IPS DF 6.9 (cell line): ENCODE measurements around the gene TFB2M.
A peak's percentile ranks its signal among the peaks of the same experiment; 100 is the strongest.

Experiments used
- DNase-seq: peaks from one replicate; pipeline ENCODE4 v3.0.0-alpha.2; 2013; ENCODE audit warnings: low read depth, low spot score
- H3K27ac ChIP-seq: one replicate; pipeline ENCODE4 v1.5.1; 2013; ENCODE audit warnings: low read length, control low read depth
- H3K27me3 ChIP-seq: 2 replicates; pipeline ENCODE4 v1.6.1; 2013; ENCODE audit warnings: mild to moderate bottlenecking, low read length; ENCODE audit not compliant: control insufficient read depth, insufficient read depth
- H3K36me3 ChIP-seq: 2 replicates; pipeline ENCODE4 v1.6.1; 2013; ENCODE audit warnings: low read length; ENCODE audit not compliant: control insufficient read depth, insufficient read depth
- H3K4me1 ChIP-seq: 2 replicates; pipeline ENCODE4 v1.6.1; 2013; ENCODE audit warnings: low read length; ENCODE audit not compliant: control insufficient read depth, insufficient read depth
- H3K4me3 ChIP-seq: 2 replicates; pipeline ENCODE4 v1.5.1; 2013; ENCODE audit warnings: mild to moderate bottlenecking, low read length
- H3K9me3 ChIP-seq: 2 replicates; pipeline ENCODE4 v1.6.1; 2013; ENCODE audit warnings: low read length, inconsistent platforms; ENCODE audit not compliant: control insufficient read depth, insufficient read depth
- WGBS: extraction: QIAGEN DNeasy Blood & Tissue Kit; methylation state at CpG from one replicate; pipeline ENCODE4 v1.1.7; 2013; ENCODE audit warnings: mixed read lengths, missing lambda C conversion rate; ENCODE audit not compliant: insufficient read length, insufficient coverage; 5-methylcytosine and 5-hydroxymethylcytosine counted together

TFB2M gene

GRCh38 chr1:246515390-246516005 lies 50.6 kb downstream of the TFB2M start:
- H3K27me3 ChIP-seq, result no peaks in the 10 kb centered on the region
- peaks cover 2% of the 10 kb centered on the region for H3K9me3 ChIP-seq
- WGBS, result no CpG with 5 or more reads among the region's 3 CpGs
- H3K27ac ChIP-seq, result no peak overlapping the region
- H3K4me3 ChIP-seq, result no peak overlapping the region
- no peak for DNase-seq
- H3K4me1 ChIP-seq, result no peaks in the 10 kb centered on the region
- H3K36me3 ChIP-seq, result no peaks in the 10 kb centered on the region

GRCh38 chr1:246513619-246514343 lies 52.3 kb downstream of the TFB2M start:
- Histone ChIP-seq H3K36me3 (no peaks in the 10 kb centered on the region), H3K4me1 (no peaks in the 10 kb centered on the region), H3K27ac (no peak overlapping the region), H3K4me3 (no peak overlapping the region), H3K9me3 (peaks cover 2% of the 10 kb centered on the region; the same call in 1 of the 2 replicates), H3K27me3 (no peaks in the 10 kb centered on the region)
- no peak for DNase-seq
- WGBS, result no CpG with 5 or more reads among the region's 7 CpGs

GRCh38 chr1:246513041-246513440 lies 53.0 kb downstream of the TFB2M start:
- WGBS, result no CpG with 5 or more reads among the region's 5 CpGs
- DNase-seq, result no peak
- Histone ChIP-seq H3K27me3 (no peaks in the 10 kb centered on the region), H3K27ac (no peak overlapping the region), H3K4me1 (no peaks in the 10 kb centered on the region), H3K4me3 (no peak overlapping the region), H3K9me3 (peaks cover 2% of the 10 kb centered on the region; the same call in 1 of the 2 replicates), H3K36me3 (no peaks in the 10 kb centered on the region)

- Histone ChIP-seq H3K27ac (no peak overlapping the region), H3K4me3 (no peak overlapping the region; the same call in 1 of the 2 replicates), H3K4me1 (no peaks in the 10 kb centered on the region), H3K27me3 (no peaks in the 10 kb centered on the region), H3K9me3 (peaks cover 2% of the 10 kb centered on the region; the same call in 1 of the 2 replicates), H3K36me3 (no peaks in the 10 kb centered on the region)
- no peak for DNase-seq
- no CpG with 5 or more reads among the region's 10 CpGs for WGBS
Observed at GRCh38 chr1:246512635-246513034, 53.4 kb downstream of the TFB2M start.

- DNase-seq, result no peak
- H3K36me3 ChIP-seq, result no peaks in the 10 kb centered on the region
- H3K9me3 ChIP-seq, result peaks cover 2% of the 10 kb centered on the region; the same call in 1 of the 2 replicates
- H3K27ac ChIP-seq, result no peak overlapping the region
- H3K4me3 ChIP-seq, result no peak overlapping the region
- H3K27me3 ChIP-seq, result no peaks in the 10 kb centered on the region
- WGBS, result no CpG with 5 or more reads among the region's 7 CpGs
- no peaks in the 10 kb centered on the region for H3K4me1 ChIP-seq
Observed at GRCh38 chr1:246512230-246512629, 53.8 kb downstream of the TFB2M start.

- H3K36me3 ChIP-seq, result no peaks in the 10 kb centered on the region
- H3K27ac ChIP-seq, result no peak overlapping the region
- H3K4me1 ChIP-seq, result no peaks in the 10 kb centered on the region
- no peaks in the 10 kb centered on the region for H3K27me3 ChIP-seq
- no peak overlapping the region for H3K4me3 ChIP-seq
- WGBS, result no CpG with 5 or more reads among the region's 7 CpGs
- H3K9me3 ChIP-seq, result peaks cover 2% of the 10 kb centered on the region; the same call in 1 of the 2 replicates
- DNase-seq, result no peak
Observed at GRCh38 chr1:246511203-246511602, 54.9 kb downstream of the TFB2M start.

GRCh38 chr1:246510147-246511030 lies 55.7 kb downstream of the TFB2M start:
- no CpG with 5 or more reads among the region's 13 CpGs for WGBS
- no peaks in the 10 kb centered on the region for H3K27me3 ChIP-seq
- H3K9me3 ChIP-seq, result peaks cover 2% of the 10 kb centered on the region; the same call in 1 of the 2 replicates
- H3K36me3 ChIP-seq, result no peaks in the 10 kb centered on the region
- no peak overlapping the region for H3K27ac ChIP-seq
- no peaks in the 10 kb centered on the region for H3K4me1 ChIP-seq
- no peak overlapping the region for H3K4me3 ChIP-seq
- DNase-seq, result no peak

- H3K36me3 ChIP-seq, result no peaks in the 10 kb centered on the region
- DNase-seq, result no peak
- H3K27ac ChIP-seq, result no peak overlapping the region
- no CpG with 5 or more reads among the region's 26 CpGs for WGBS
- no peak overlapping the region for H3K4me3 ChIP-seq
- H3K4me1 ChIP-seq, result no peaks in the 10 kb centered on the region
- no peaks in the 10 kb centered on the region for H3K9me3 ChIP-seq
- no peaks in the 10 kb centered on the region for H3K27me3 ChIP-seq
Observed at GRCh38 chr1:246508897-246509688, 57.0 kb downstream of the TFB2M start.

GRCh38 chr1:246506674-246507481 lies 59.2 kb downstream of the TFB2M start, which contains the start of gene SMYD3:
TSS of gene SMYD3 (minus strand) at chr1:246507279.
- peak within 1 kb of the TSS; percentile 88; the same call in 1 of the 2 replicates for H3K4me3 ChIP-seq
- DNase-seq, result peak; percentile 45
- no peaks in the 10 kb centered on the region for H3K4me1 ChIP-seq
- no peaks in the 10 kb centered on the region for H3K9me3 ChIP-seq
- WGBS, result no CpG with 5 or more reads among the region's 79 CpGs
- no peaks in the 10 kb centered on the region for H3K27me3 ChIP-seq
- H3K27ac ChIP-seq, result no peak within 1 kb of the TSS
- no peaks in the 10 kb centered on the region; the same call in 1 of the 2 replicates for H3K36me3 ChIP-seq
